Neural cell (in vitro differentiated cells): ENCODE measurements around the gene CENPP. TPM values are rescaled to one million over a fixed set of nuclear protein-coding genes. Genes with fewer than 3 reads are reported as not detected.

Experiments
- H2AFZ ChIP-seq: fragments of 200-600, 300-800 bp; sonication (generic), shearing (Covaris generic); 2 replicates; pipeline ENCODE4 v1.6.0; 2014; ENCODE audit warnings: low read depth, mild to moderate bottlenecking, antibody characterized with exemption, low read length, moderate library complexity
- H3F3A ChIP-seq: fragments of 200-600 bp; shearing (Covaris generic); 2 replicates; pipeline ENCODE4 v1.6.1; 2016; ENCODE audit warnings: mild to moderate bottlenecking, moderate library complexity, mixed read lengths, antibody characterized with exemption, low read length; ENCODE audit not compliant: insufficient read depth, poor library complexity, severe bottlenecking
- H3K27ac ChIP-seq: fragments of 200-600, 300-800 bp; sonication (generic), shearing (Covaris generic); 2 replicates; pipeline ENCODE4 v1.5.1; 2014; ENCODE audit warnings: mild to moderate bottlenecking, low read length, moderate library complexity
- H3K27me3 ChIP-seq: fragments of 300-800, 200-600 bp; sonication (generic), shearing (Covaris generic); 2 replicates; pipeline ENCODE4 v1.6.0; 2014; ENCODE audit warnings: mild to moderate bottlenecking, low read depth, low read length, moderate library complexity; ENCODE audit not compliant: insufficient read depth
- H3K36me3 ChIP-seq: fragments of 300-800, 200-600 bp; sonication (generic), shearing (Covaris generic); 2 replicates; pipeline ENCODE4 v1.5.1; 2014; ENCODE audit warnings: mild to moderate bottlenecking, antibody characterized with exemption, low read length, moderate library complexity; ENCODE audit not compliant: insufficient read depth
- H3K4me2 ChIP-seq: fragments of 300-800, 200-600 bp; sonication (generic), shearing (Covaris generic); 2 replicates; pipeline ENCODE4 v1.6.0; 2014; ENCODE audit warnings: mild to moderate bottlenecking, low read length
- H3K4me3 ChIP-seq: fragments of 300-800, 200-600 bp; sonication (generic), shearing (Covaris generic); 2 replicates; pipeline ENCODE4 v1.5.1; 2014; ENCODE audit warnings: mild to moderate bottlenecking, low read length, moderate library complexity
- H3K79me2 ChIP-seq: fragments of 200-600 bp; shearing (Covaris generic); replicated peaks from 2 replicates; pipeline ENCODE4 v1.6.0; 2014; ENCODE audit warnings: mild to moderate bottlenecking, low read length, moderate library complexity; ENCODE audit not compliant: insufficient read depth
- H3K9ac ChIP-seq: fragments of 300-800, 200-600 bp; sonication (generic), shearing (Covaris generic); 2 replicates; pipeline ENCODE4 v1.6.1; 2016; ENCODE audit warnings: mild to moderate bottlenecking, low read length, mixed read lengths
- H3K9me2 ChIP-seq: fragments of 200-600 bp; shearing (Covaris generic); 2 replicates; pipeline ENCODE4 v1.6.1; 2016; ENCODE audit warnings: mild to moderate bottlenecking, low read length, mixed read lengths; ENCODE audit not compliant: insufficient read depth
- H3K9me3 ChIP-seq: fragments of 200-600, 300-800 bp; sonication (generic), shearing (Covaris generic); 2 replicates; pipeline ENCODE4 v1.6.1; 2016; ENCODE audit warnings: mild to moderate bottlenecking, mixed run types, low read length, moderate library complexity, mixed read lengths
- H4K20me1 ChIP-seq: fragments of 200-600 bp; shearing (Covaris generic); 2 replicates; pipeline ENCODE4 v1.6.1; 2016; ENCODE audit warnings: mild to moderate bottlenecking, mixed run types; ENCODE audit not compliant: insufficient read depth
- EP300 ChIP-seq: fragments of 450-650 bp; conservative IDR thresholded peaks from 2 replicates; pipeline ENCODE4 v1.6.1; 2014; ENCODE audit warnings: antibody characterized with exemption, mild to moderate bottlenecking, moderate library complexity; ENCODE audit not compliant: poor library complexity, severe bottlenecking
- EZH2 ChIP-seq: fragments of 200-600, 300-800 bp; shearing (Covaris generic), sonication (generic); IDR thresholded peaks from 2 replicates; pipeline ENCODE4 v1.6.1; 2014; ENCODE audit warnings: antibody characterized with exemption, low read length, borderline replicate concordance, mild to moderate bottlenecking; ENCODE audit not compliant: insufficient read depth, poor library complexity, severe bottlenecking
- MXI1 ChIP-seq: fragments of 450-650 bp; conservative IDR thresholded peaks from 2 replicates; pipeline ENCODE4 v1.6.1; 2014; ENCODE audit warnings: antibody characterized with exemption, mild to moderate bottlenecking; ENCODE audit not compliant: poor library complexity, severe bottlenecking
- POLR2AphosphoS5 ChIP-seq: IDR thresholded peaks from 2 replicates; pipeline ENCODE4 v1.6.1; 2012
- RAD21 ChIP-seq: fragments of 450-650 bp; conservative IDR thresholded peaks from 2 replicates; pipeline ENCODE4 v1.6.1; 2014; ENCODE audit warnings: antibody characterized with exemption, mild to moderate bottlenecking, moderate library complexity
- REST ChIP-seq: IDR thresholded peaks from 2 replicates; pipeline ENCODE4 v1.6.1; 2012; ENCODE audit warnings: borderline replicate concordance
- SMC3 ChIP-seq: fragments of 450-650 bp; conservative IDR thresholded peaks from 2 replicates; pipeline ENCODE4 v1.6.1; 2014; ENCODE audit warnings: antibody characterized with exemption, mild to moderate bottlenecking, moderate library complexity; ENCODE audit not compliant: poor library complexity
- TAF1 ChIP-seq: IDR thresholded peaks from 2 replicates; pipeline ENCODE4 v1.6.1; 2012; ENCODE audit warnings: low read depth
- polyA plus RNA-seq: library from polyadenylated mRNA; depleted of rRNA; stranded (reverse); fragments of >200 nt; gene quantifications from 2 replicates; pipeline ENCODE4 v1.2.3, GENCODE V29; 2014
- TF ChIP-seq, protein P1 (sequence below): fragments of 450-650 bp; IDR thresholded peaks from 2 replicates; pipeline ENCODE4 v1.5.1; 2014; ENCODE audit warnings: antibody characterized with exemption, mild to moderate bottlenecking, moderate library complexity; ENCODE audit not compliant: poor library complexity, severe bottlenecking

The CENPP gene
- polyA plus RNA-seq, 1 donor from 2014 or later = 5.0 TPM

- no peak for TF ChIP-seq EZH2
- no peak for TF ChIP-seq REST
- TF ChIP-seq RAD21 = no peak
- TF ChIP-seq POLR2AphosphoS5 = peak; percentile 50
- TF ChIP-seq TAF1 = no peak
- TF ChIP-seq EP300 = peak; percentile 13
- TF ChIP-seq MXI1 = peak; percentile 23
- Histone ChIP-seq H3K79me2 (no peaks in the 10 kb centered on the region), H3K9me3 (no peaks in the 10 kb centered on the region), H3K9ac (peak overlapping the region; percentile 54), H3K4me2 (no peak overlapping the region), H3K4me3 (peak overlapping the region; percentile 12), H3K36me3 (no peaks in the 10 kb centered on the region), H3K27ac (peak overlapping the region; percentile 75), H4K20me1 (no peaks in the 10 kb centered on the region), H3K27me3 (no peaks in the 10 kb centered on the region), H3F3A (no peaks in the 10 kb centered on the region), H3K9me2 (no peaks in the 10 kb centered on the region), H2AFZ (peak overlapping the region; percentile 58)
These were observed 283.2 kb downstream of the CENPP start for GRCh38 chr9:92608909-92609445.

DNA sequence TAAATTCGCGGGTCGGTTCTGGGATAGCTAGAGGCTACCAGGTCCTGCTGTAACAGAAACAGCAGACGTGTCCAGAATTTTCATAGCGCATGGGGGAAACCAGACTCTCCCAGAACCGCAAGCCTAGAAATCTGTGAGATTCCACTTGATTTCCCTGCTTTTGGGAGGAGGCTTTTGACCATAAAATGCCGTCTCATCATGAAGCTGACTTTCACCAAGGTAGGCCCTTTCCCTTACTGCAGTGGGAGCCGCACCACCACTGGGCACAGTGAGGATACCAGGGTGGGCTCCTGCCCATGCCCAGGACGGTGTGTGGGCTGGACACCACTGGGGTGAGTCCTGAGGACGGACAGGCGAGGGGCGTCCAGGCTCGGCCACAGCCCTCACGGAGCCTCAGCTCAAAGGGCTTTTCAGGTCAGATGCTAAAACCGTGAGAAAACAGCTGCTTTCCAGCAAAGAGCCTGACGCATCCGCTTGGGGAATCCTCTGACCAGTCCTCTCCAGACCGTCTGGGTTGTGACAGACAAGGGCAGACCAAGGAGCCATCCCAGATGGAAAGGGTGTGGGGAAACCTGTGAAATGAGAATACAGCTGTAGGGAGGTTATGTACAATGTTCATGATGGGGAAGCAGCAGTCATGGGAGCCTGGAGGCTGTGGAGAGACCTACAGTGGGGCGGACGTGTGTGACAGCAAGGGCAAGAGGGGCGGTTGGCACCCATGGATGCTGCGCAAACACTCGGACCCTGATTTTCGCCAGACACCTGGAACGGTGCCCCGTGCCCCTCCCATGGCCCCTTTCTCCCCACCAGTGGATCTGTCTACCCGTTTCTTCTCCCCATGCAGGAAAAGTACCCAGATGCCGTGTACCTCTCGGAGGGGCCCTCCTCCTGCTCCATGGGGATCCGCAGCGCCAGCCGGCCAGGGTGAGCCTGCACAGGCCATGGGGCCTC is 285.0 kb downstream of the CENPP start:
- H3K36me3 ChIP-seq = no peaks in the 10 kb centered on the region
- H3K27ac ChIP-seq = no peak overlapping the region

More for the DNA sequence above, 285.0 kb downstream of the CENPP start:
- Histone ChIP-seq H3K79me2 (no peaks in the 10 kb centered on the region), H3K4me3 (no peak overlapping the region), H3K4me2 (no peak overlapping the region), H2AFZ (no peak overlapping the region), H3F3A (no peaks in the 10 kb centered on the region), H4K20me1 (no peaks in the 10 kb centered on the region), H3K9me2 (no peaks in the 10 kb centered on the region), H3K27me3 (no peaks in the 10 kb centered on the region), H3K9ac (no peak overlapping the region), H3K9me3 (no peaks in the 10 kb centered on the region)
- TF ChIP-seq REST (no peak), SMC3 (no peak), EZH2 (no peak), POLR2AphosphoS5 (no peak), TAF1 (no peak), RAD21 (no peak), MXI1 (no peak), EP300 (no peak)
- TF ChIP-seq, protein P1, sequence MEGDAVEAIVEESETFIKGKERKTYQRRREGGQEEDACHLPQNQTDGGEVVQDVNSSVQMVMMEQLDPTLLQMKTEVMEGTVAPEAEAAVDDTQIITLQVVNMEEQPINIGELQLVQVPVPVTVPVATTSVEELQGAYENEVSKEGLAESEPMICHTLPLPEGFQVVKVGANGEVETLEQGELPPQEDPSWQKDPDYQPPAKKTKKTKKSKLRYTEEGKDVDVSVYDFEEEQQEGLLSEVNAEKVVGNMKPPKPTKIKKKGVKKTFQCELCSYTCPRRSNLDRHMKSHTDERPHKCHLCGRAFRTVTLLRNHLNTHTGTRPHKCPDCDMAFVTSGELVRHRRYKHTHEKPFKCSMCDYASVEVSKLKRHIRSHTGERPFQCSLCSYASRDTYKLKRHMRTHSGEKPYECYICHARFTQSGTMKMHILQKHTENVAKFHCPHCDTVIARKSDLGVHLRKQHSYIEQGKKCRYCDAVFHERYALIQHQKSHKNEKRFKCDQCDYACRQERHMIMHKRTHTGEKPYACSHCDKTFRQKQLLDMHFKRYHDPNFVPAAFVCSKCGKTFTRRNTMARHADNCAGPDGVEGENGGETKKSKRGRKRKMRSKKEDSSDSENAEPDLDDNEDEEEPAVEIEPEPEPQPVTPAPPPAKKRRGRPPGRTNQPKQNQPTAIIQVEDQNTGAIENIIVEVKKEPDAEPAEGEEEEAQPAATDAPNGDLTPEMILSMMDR = no peak
